ENCODE data around the gene ZNF311.
"Not testable (repeated sequence)": the region's sequence is repeated elsewhere in the genome, so short reads cannot be mapped to it uniquely, and the experiment has no call there.

ZNF311 gene

DNA sequence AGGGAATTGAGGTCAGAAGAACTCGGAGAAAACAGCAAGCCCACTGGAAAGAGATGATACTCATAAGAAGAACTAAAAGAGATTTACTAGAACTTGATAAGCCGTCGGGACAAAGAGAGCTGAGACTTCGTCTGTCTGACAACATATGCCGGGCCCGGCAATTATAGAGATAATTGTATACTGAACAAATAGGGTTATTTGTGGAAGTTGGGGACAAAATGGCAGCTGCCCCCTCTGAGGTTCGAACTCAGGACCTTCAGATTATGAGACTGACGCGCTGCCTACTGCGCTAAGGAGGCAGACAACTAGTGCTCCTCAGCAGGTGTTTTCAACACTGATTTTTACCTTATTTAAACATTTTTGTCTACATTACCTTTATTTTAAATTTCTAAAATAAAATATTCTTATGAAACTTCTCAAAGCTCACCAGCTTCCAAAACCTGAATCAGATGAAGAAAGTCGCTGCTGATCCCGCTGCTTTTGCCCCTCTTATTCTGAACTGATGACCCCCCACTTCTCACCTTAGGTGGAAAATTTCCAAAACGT is 52.0 kb downstream of the ZNF311 start:
- DNase-seq = peak; percentile 42 to 45

GRCh38 chr6:28949656-28950195 is 55.4 kb downstream of the ZNF311 start:
- not testable (repeated sequence) for DNase-seq

DNA sequence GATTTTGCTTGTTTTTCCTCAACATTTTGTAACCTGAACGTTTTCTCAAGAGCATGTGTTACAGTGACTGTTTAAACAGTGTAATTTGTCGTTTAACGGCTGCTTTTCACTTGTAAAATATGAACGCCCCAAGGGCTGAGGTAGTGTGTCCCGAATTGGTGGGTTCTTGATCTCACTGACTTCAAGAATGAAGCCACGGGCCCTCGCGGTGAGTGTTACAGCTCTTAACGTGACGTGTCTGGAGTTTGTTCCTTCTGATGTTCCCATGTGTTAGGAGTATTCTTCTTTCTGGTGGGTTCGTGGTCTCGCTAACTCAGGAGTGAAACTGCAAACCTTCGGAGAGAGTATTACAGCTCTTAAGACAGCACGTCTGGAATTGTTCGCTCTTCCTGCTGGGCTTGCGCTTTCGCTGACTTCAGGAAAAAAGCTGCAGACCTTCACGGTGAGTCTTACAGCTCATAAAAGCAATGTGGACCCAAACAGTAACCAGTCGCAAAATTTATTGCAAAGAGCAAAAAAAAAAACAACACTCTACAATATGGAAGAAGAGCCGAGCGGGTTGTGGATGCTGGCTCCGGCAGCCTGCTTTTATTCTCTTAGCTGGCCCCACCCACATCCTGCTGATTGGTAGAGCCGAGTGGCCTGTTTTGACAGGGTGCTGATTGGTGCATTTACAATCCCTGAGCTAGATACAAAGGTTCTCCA is 56.2 kb downstream of the ZNF311 start:
- DNase-seq = peak; percentile 80 to 85

DNA sequence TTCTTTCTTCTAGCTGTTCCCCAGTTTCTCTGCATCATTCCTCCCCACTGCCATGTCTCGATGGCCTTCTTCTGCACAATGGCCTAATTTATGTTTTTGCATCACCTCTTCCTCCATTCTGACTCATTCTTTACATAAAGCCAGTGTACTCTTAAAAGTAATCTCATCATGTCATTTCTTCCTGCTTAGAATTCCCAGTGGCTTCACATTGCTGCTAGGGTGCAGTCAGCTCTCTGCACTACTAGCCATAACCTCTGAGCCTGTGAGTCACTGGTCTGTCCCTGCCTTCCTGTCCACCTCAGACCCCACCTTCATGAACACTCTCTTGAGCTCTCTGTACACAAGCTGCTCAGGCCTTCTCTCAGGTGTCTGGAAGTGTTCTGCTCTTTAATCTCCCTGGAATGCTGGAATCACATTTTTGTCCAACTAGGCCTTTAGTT is 57.3 kb downstream of the ZNF311 start:
- peak; percentile 53 to 59 for DNase-seq

DNA sequence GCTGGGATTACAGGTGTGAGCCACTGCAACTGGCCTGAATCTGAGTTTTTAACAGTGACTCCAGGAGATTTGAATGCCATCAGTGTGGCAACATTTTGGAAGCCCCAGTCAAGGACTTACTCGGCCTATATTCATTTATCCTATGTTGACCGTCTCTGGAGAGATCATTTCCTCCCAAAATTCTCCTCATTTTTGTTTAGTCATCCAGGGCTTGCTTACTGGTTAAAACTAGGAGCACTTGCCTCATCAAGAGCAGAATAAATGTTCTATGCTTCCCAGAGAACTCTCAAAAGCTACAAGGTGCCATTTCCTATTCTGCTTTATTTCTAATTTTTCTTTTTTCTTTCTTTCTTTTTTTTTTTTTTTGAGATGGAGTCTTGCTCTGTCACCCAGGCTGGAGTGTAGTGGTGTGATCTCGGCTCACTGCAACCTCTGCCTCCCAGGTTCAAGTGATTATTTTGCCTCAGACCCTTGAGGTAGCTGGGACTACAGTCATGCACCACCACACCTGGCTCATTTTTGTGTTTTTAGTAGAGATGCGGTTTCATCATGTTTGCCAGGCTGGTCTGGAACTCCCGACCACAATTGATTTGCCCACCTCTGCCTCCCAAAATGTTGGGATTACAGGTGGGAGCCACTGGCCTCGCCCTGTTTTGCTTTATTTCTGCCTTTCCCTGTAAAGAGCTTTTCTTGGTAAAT is 57.9 kb downstream of the ZNF311 start:
- DNase-seq = no peak

- no peak for DNase-seq
Measured at GRCh38 chr6:28945349-28945748, 59.8 kb downstream of the ZNF311 start.
